Stimulated activated CD4-positive, alpha-beta T cell treated with anti-CD3 and anti-CD28 coated beads, Interleukin-4, amount 100 ng/mL, for 4 hours (primary cell): ENCODE results near the gene DTX1.
A peak's percentile ranks its signal among the peaks of the same experiment; 100 is the strongest.

Source experiments
- DNase-seq, 2 experiments: peaks; one replicate each; pipeline ENCODE4 v3.0.0-alpha.2; 2020

Gene DTX1

DNA sequence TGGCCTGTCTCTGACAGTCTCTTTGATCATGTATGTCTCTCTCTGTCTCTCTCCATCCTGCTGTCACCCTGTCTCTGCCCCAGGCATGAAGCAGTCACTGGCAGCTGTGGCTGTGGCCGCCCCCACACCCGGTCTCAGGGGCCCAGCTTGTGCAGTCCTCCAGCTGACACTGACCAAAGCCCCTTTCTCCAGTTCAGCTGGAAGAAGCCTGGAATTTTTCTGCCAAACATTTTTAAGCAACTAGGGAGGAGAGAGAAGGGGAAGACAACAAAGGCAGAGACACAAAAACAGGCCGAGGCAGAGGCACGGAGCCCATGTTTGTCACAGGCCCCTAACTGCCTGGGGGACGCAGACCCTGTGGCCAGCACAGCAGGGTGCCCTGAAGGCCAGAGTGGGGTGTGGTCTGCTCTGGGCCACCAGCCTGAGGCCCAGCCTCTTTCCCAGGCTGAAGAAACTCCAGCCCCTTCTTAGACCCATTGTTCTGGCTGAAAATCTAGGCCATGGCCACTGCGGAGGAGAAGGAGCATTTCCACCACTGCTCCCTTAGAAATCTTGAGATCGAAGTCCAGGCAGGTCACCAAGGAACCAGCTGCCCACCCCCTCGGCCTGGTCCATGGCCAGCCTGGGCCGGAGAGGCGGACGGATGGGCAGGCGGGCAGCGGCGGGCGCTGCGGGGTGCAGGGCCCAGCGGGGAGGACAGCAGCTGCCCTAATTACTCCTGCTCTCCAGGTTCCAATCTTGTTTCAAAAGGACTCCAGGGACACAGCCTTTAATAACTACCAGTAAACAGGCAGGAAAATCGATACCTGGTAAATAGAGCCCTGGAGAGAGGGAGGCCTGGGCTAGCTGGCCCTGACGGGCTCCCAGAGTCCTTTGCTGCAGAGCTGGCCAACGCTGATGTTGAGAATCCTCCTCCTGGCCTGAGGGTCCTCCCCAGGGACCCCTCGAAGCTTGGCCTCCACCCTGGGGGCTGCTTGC lies 14.9 kb downstream of the DTX1 start:
- DNase-seq, result no peak

- no peak for DNase-seq
These were observed 15.6 kb downstream of the DTX1 start for GRCh38 chr12:113072136-113072535.

DNA sequence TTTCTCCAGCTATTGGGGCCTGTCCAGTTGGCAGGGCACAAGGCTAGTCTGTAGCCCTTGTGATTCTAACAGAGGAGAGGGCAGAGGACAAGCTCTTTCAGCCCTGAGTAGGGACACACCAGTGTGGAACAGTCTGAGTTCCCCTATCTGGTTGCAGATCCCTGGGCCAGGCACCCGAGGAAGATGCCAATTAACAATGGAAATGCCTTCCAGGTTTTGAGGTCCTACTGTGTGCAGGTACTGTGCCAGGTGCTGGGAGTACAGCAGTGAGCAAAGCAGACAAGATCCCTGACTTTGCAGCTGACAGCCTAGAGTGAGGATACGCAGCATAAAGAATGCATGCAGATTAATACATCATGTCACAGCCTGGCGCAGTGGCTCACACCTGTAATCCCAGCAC lies 17.1 kb downstream of the DTX1 start:
- no peak for DNase-seq

GRCh38 chr12:113075137-113075683 lies 18.7 kb downstream of the DTX1 start:
- no peak for DNase-seq

GRCh38 chr12:113077057-113077858 lies 20.7 kb downstream of the DTX1 start:
- no peak for DNase-seq

DNA sequence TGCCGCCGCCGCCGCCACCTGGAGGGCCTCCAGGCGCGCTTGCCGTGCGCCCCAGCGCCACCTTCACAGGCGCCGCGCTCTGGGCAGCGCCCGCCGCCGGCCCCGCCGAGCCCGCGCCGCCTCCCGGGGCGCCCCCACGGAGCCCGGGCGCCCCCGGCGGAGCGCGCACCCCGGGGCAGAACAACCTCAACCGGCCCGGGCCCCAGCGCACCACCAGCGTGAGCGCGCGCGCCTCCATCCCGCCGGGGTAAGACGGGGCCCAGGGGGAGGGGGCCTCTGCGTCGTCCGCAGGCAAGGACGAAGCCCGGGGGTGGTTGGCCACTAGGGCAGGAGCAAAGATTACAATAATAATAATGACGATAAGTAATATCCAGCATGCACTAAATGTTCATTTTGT lies 21.3 kb downstream of the DTX1 start:
- no peak for DNase-seq

DNA sequence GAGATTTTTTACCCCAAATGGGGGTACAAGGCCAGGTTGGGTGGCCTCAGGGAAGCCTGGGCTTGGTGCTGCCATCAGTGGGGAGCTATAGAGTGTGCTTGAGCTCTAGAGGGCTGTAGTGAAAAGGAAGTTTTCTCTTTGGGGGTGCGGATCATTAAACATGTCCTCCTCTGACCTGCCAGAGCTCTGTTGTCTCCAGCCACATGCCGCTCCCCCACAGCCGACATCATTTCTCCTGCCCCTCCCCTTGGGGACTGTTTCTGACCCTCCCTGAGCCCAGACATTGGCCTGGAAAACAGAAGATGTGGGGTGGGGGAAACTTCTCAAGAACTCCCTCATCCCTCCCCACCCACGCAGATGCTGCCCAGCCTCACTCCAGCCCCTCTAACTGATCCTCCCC lies 25.3 kb downstream of the DTX1 start:
- no peak for DNase-seq

DNA sequence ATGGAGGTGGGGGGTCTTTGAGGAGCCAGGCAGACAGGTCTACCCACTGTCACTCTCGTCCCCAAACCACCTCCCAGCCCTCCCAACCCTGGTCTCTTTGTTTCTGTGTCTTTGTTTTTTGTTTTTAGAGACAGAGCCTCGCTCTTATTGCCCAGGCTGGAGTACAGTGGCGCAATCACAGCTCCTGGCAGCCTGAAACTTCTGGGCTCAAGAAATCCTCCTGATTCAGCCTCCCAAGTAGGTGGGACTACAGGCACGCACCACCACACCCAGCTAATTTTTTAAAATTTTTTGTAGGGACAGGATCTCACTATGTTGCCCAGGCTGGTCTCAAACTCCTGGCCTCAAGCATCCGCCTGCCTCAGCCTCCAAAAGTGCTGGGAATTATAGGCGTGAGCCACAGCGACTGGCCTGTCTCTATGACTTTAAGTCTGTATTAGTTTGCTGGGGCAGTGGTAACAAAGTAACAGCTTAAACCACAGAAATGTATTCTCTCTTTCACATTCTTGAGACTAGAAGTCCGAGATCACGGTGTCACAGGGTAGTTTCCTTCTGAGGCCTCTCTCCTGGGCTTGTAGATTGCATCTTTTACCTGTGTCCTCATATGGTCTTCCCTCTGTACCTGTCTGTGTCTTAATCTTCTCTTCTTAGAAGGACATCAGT lies 26.1 kb downstream of the DTX1 start:
- DNase-seq, result no peak

- DNase-seq, result no peak
These were observed 27.4 kb downstream of the DTX1 start for GRCh38 chr12:113083863-113084435.

- peak; percentile 18 to 25 for DNase-seq
These were observed 30.0 kb downstream of the DTX1 start for GRCh38 chr12:113086249-113087164.

DNA sequence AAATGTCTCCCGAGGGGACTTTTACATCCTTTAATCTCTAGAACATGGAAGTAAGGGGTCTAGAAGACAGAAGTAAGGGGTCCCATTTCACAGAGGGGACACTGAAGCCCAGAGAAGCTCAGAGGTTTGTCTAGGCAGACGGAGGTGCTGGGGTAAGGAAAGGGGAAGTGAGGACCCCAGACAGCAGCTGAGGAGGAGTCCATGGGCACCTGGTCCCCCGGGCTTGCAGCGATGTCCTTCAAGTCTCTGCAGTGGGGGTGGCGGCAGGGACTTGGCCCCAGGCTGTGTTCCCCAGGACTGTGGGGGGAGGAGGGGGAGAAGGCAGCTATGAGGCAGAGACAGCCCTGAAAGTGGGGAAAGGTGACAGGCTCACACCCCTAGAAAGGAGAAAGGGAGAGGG lies 30.7 kb downstream of the DTX1 start:
- no peak for DNase-seq

GRCh38 chr12:113088037-113088436 lies 31.5 kb downstream of the DTX1 start:
- DNase-seq, result no peak

DNA sequence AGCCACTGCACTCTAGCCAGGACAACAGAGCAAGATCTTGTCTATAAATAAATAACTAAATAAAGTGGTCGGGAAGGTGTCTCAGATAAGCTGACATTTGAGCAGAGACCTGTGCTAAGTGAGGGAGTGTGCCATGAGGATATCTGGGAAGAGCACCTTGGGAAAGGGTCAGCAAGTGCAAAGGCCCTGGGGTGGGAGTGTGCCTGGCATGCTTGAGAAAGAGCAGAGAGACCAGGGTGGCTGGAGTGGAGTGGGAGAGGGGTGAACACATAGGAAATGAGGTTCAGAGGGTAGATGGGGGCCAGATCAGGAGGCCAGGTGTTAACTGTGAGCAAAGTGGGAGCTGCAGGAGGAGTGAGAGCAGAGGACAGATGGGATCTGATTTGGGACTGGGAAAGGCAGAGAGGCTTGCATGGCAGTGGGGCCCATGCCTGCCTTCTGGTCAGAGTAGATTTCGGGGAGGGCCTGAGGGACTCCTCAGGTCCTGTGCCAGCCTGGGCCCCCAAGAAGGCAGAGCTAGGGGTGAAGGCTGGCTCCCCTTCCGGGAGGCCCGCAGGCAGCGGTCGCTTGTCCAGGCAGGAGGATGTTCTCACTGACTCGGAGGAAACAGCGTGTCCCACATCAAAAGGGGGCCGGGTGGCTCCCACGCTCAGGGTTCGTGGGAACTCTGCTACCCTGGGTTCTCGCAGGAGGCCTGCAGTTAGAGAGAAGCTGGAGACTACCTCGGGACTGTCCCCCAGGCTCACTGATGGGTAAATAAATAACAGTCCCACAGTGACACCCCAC lies 32.6 kb downstream of the DTX1 start:
- peak; percentile 50 to 54 for DNase-seq

- DNase-seq, result no peak
These were observed 33.3 kb downstream of the DTX1 start for GRCh38 chr12:113089839-113090238.

GRCh38 chr12:113090740-113091139 lies 34.2 kb downstream of the DTX1 start:
- DNase-seq, result no peak

DNA sequence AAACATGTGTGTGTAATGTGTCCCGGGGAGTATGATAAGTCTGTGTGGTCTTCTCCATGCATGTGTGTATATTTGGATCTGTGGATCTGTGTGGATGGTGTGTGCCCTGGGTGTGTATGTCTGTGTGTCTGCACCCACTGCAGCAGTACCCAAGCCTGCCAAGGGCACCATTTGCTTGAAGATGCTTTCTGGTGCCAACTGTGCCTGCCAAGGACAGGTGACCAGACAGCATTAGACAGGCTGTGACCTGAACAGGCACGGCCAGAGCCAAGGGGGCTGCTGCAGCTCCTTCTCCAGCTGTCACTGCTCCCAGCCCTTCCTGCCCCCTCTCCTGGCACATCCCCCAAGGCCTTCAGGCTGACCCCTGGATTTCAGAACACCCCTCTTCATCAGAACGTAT lies 35.0 kb downstream of the DTX1 start:
- no peak for DNase-seq

DNA sequence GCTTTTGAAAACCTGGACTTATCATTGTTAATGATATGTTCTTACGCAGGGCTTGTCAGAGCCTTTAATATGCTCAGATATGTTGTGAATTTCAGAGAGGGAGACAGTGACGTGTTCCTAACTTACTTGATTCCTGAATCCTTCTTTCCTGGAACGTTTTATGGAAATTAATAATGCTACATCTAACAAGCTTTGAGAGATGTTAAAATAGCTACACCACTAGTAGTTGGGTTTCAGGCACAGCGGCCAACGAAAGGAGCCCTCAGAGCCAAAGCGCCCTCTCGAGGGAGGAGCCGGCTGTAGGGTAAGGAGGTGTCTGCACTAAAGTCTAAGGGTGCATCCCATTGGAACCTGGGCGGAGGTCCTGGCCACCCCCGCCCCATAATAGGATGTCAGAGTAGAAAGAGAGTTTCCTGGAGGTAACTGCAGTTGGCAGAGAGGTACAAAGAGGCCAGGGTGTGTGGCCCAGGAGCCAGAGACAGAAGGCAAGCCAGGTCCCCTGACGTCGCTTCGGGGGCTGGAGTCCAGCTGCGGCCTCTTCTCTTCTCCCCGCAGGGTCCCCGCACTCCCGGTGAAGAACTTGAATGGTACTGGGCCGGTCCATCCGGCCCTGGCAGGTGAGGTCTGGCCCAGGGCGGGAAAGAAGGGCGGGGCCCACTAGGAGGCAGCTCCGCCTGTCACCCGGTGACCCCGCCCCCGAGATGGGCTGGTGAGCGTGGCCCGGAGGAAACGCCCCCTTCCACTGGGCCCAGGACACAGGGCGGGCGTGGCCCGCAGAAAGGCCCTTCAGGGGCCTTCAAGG lies 36.3 kb downstream of the DTX1 start:
- no peak for DNase-seq

- no peak for DNase-seq
These were observed 37.0 kb downstream of the DTX1 start for GRCh38 chr12:113093409-113094101.

- no peak for DNase-seq
These were observed 38.2 kb downstream of the DTX1 start for GRCh38 chr12:113094738-113095137.
